Stimulated activated CD8-positive, alpha-beta memory T cell treated with anti-CD3 and anti-CD28 coated beads, Interleukin-15, amount 100 ng/mL, for 1 hour (primary cell): ENCODE measurements around the gene ARHGAP24.
"Not testable (repeated sequence)": the region's sequence is repeated elsewhere in the genome, so short reads cannot be mapped to it uniquely, and the experiment has no call there.

Experiments
- DNase-seq: peaks from one replicate; pipeline ENCODE4 v3.0.0-alpha.2; 2020; ENCODE audit warnings: low read depth

ARHGAP24 gene

GRCh38 chr4:85913931-85914694 lies 439.2 kb downstream of the ARHGAP24 start:
- no peak for DNase-seq

DNA sequence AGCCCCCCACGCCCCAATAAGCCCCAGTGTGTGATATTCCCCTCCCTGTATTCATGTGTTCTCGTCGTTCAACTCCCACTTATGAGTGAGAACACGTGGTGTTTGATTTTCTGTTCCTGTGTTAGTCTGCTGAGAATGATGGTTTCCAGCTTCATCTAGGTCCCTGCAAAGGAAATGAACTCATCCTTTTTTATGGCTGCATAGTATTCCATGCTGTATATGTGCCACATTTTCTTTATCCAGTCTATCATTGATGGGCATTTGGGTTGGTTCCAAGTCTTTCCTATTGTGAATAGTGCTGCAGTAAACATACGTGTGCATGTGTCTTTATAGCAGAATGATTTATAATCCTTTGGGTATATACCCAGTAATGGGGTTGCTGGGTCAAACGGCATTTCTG lies 440.6 kb downstream of the ARHGAP24 start:
- DNase-seq, result not testable (repeated sequence)

GRCh38 chr4:85919200-85919887 lies 444.4 kb downstream of the ARHGAP24 start:
- no peak for DNase-seq

DNA sequence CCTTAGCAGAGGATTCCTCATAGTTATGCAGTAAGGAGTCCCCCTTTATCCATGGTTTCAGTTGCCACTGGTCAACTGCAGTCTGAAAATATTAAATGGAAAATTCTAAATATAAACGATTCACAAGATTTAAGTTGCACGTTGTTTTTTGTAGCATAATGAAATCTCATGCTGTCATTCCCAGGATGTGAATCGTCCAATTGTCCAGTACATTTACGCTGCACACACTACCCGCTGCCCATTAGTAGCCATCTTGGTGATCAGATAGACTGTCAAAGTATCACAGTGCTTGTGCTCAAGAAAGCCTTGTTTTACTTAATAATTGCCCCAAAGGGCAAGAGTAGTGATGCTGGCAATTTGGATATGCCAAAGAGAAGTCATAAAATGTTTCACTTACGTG lies 450.1 kb downstream of the ARHGAP24 start:
- no peak for DNase-seq

DNA sequence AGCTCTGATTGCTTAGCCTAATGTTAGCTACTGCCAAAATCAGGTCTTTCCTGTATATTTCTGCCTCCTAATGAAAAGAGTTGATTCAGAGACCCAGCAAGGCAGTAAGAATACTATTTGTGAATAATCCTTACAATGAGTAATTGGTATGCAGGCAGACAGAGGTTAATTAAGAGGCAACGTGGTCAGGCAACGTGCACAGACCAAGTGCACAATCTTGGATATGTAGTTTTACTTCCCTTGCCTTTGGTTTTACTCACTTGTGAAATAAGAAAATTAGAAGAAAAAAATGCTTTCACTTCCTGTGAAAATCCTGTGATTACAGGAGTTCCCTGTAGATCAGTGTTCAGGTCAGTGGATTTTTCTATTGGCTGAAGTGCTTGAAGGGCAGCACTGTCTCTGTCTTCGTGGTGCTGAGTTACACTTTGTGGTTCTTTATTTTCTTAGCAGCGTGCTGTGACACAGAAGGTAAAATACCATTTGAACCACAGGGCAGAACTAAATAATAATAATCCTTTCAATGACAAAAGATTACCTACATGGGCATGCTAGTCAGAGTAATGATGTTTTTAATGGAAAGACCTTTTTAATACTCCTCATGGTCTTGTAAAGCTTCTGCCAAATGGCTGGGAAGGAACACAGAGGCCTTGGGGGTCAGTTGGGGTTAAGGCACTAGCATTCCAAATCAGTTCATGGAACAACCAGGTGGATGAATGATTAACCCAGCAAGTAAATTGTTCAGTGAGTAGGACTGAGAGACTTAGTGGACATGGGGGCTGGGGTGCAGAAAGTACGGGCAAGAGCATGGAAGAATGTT lies 454.0 kb downstream of the ARHGAP24 start:
- no peak for DNase-seq

DNA sequence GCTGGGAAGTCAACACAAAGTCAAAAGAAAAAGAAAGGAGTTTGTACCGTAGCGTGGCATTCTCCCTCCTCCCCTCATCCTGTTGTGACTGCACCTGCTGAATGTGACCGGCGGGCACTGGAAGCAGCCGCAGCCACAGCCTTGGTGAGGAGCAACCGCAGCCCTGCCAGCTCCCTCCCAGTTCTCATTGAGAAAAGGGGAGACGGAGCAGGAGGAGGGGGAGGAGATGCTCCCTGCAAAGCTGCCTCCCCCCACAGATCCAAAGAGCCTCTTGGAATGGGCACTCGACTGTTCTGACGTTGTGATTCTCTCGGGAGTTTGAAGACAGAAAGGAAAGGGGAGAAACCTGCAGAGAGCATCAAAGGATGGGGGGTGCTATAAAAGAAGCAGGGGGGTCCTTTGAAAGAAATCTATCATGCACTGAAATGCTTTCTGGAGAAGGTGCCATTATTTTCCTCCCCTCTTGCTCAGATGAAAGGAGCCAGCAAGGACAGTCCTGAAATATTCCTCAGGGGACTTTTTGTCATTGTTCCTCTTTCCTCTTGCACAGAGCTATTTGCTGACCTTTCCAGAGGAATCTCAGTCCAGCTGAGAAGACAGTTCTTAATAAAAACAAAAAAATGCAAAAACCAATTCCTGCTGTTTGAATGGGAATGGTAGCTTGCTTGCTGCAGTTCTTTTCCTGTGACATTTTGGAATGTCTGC lies 455.2 kb downstream of the ARHGAP24 start:
- DNase-seq, result no peak

DNA sequence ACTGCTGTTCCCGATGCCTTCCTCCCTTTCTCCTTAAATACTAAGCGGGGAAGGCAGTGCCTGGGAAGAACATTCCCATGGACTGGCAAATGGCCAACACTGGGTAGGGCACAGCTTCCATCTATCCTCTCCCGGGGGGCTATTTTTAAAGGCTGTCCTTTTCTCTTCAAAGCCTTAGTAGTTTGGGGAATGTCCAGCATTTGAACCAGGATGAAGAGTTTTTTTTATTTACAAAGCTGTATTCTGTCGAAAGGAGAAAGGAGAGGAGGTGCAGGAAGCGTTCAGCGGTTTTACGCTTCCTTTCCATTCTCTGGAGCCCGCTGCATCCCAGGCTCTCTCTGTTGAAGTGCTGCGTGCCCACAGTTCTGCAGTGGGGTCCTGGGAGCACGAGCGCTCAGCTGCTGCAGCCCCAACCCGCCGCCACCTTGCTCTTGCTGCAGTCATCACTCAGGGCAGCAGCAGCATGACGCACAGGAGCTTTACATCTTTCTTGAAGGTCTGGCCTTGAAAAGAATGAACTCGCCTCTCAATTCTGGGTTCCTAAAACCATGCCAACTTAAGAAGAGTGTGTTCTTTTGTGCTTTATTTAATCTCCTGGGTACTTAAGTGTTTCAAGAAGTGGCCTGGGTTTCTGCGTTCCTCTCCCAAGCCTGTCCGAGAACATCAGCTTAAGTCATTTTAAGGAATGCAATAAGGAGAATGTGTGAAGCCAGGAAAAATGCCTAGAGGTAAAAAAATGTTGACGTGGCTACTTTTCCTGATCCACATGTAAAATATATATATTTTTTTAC lies 457.7 kb downstream of the ARHGAP24 start:
- no peak for DNase-seq

DNA sequence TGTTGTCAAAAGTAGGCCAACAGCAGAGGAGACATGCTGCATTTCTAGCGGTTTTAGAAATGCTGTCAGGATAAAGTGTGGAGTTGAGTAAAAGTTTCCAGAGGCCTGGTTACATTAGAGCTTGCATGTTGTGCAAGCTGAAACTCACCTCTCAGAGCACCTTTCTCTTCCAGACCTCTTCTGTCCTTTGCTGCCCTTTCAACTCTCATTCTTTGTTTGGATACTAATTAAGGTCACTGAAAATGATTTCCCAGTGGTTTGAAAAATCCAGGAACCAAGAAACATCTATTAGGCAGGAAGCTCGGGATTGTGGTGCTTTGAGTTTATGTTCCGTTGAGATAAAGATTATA lies 458.3 kb downstream of the ARHGAP24 start:
- DNase-seq, result no peak

DNA sequence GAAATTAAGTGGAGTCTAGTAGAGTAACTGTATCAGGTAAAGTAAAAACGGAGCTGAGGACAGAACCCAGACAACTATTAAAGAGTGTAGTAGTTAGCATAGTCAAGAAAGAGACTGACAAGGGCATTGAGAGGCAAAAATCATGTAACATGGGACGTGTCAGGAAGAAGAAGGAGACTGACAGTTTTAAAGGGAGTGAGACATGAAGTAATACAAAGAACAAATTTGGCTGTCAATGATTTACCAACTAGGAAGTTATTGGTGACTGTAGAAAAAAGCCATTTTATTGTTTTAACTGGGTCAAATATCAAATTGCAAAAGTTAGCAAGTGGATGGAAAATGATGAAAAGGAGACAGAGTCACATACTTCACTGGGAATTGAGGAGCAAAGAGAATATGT lies 462.6 kb downstream of the ARHGAP24 start:
- DNase-seq, result no peak

DNA sequence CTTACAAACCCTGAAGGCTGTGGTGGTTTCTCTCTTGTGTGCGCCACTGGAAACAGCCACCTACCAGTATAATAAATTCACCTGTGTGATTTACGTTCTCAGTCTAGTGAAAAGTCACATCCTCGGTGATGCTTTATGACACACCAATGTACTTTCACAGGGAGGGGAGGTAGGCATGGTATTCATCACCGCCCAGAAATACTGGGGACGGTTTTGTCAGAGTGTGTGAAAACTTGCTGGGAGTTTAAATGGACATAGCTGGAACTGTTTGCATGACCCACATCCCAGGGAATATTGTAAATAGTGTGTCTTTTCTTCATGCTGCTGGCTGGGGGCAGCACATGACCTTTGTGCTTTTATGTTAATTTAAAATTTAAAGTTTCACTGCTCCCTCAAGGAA lies 463.1 kb downstream of the ARHGAP24 start:
- no peak for DNase-seq

- DNase-seq, result no peak
These were observed 464.0 kb downstream of the ARHGAP24 start for GRCh38 chr4:85938902-85939301.

DNA sequence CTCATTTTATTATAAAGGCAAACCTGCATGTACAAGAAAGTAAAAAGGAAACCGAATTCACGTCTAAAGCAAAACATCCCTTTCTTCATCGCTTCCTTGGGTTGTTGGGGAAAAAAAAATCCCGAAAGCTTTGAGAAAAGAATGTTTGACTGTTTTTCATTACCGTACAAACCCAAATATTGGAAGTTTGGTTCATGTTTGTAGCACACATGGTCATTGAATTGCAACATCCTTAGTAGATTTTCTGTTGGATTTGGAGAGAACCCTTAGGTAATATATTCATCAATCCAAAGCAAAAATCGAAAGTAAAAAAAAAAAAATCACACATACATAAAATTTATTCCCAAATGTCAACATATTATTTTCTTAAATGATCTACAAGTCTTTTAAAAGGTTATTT lies 464.6 kb downstream of the ARHGAP24 start:
- DNase-seq, result no peak

DNA sequence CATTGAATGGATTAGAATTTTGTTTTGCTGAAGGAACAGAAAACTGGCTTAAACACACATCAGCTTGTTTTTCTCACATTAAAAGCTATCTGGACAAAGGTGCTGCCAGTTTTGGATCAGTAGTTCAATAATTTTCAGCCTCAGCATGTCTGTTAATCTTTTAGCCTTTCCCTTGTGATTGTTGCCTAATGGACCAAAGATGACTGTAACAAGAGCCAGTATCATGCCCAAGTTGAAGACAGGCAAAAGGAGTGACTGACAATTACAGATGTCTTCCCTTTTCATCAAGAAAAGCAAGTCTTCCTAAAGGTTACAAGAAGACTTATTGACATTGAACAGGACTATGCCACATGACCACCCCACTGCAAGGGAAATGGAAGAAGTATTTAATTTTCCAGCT lies 465.2 kb downstream of the ARHGAP24 start:
- DNase-seq, result no peak

DNA sequence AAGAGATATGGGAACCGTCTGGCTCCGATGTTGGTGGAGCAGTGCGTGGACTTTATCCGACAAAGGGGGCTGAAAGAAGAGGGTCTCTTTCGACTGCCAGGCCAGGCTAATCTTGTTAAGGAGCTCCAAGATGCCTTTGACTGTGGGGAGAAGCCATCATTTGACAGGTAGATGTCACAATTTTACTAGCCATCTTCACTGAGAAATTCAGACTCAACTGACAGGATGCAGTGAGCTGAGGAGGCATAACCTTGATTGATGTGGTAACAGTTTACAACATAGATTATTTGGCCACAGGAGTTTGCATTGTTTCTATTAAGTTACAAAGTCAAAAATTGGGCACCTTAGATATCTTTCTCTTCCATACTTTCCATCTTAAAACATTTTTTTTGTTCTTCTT lies 467.2 kb downstream of the ARHGAP24 start:
- DNase-seq, result no peak

DNA sequence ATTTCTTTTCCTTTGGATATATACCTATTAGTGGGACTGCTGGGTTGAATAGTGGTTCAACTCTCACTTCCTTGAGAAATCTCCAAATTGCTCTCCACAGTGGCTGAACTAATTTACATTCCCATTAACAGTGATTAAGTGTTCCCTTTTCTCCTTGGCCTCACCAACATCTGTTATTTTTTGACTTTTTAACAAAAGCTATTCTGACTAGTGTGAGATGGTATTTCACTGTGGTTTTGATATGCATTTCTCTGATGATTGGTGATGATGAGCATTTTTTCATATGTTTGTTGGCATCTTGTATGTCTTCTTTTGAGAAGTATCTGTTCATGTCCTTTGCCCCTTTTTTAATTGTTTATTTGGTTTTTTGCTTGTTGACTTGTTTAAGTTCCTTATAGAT lies 471.9 kb downstream of the ARHGAP24 start:
- no peak for DNase-seq

DNA sequence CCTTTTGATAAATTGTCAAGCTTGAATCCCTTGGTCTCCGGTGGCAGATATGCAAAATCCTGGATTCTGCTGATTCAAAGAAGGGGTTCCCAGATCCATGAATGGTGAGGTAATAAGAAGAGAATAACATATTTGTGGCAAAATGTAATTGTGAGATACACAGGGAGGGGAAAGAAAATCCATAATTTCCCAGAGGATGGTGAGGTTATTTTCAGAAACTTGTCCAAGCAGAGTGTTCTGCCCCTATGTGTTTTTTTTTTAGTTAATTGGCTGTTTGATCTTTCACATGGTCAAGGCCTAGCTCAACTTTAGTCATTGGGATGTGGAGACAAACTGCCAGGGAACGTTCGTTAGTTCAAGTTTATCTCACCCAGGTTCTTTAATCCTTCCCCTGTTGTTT lies 476.1 kb downstream of the ARHGAP24 start:
- no peak for DNase-seq

DNA sequence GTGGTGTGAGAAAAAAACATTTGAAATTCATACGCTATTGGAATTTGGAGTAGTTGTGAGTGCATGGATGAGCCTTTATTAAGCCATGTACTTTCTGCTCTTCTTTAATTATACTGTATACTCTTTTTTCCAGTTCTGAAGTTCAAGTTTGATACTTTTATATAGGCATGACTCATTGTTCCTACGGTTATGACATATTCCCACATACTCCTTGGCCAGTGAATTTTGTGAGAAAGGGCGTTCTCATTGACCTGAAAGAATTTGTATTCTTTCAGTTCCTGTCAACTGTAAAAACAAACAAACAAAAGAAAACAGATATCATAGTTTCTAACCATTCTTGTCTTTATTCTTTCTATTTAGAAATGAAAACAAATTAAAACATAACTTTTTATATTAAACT lies 477.6 kb downstream of the ARHGAP24 start:
- DNase-seq, result no peak

DNA sequence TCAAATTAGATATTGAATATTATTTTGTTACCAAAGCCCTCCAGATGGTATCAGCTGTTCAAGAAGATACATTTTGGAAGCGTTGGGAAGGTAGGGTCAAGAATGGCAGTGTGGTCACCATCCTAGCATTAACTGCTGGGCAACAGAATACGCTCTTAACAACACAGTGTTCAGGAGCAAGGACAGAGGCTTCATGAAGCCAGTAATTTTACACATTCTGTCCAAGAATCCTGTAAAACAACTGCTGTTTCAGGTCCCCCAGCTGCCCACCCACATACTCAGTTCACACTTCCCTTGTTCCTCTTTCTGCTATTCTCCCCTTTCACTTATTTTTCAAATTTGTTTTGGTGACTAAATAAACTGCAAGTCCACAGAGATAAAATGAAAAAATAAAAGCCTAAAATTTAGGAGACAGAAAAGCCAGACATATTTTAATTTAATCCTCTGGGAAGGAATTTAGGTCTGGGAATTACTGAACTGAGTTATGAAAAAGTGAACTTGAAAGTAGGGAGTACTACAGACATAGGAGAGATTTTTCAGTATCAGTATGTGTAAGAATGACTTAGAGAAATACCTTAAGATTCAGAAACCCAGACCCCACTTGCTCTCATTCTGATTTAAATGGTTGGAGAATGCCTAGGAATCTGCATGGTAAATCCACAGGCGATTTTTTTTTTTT lies 478.2 kb downstream of the ARHGAP24 start:
- DNase-seq, result no peak

GRCh38 chr4:85953651-85954018 lies 478.7 kb downstream of the ARHGAP24 start:
- no peak for DNase-seq

DNA sequence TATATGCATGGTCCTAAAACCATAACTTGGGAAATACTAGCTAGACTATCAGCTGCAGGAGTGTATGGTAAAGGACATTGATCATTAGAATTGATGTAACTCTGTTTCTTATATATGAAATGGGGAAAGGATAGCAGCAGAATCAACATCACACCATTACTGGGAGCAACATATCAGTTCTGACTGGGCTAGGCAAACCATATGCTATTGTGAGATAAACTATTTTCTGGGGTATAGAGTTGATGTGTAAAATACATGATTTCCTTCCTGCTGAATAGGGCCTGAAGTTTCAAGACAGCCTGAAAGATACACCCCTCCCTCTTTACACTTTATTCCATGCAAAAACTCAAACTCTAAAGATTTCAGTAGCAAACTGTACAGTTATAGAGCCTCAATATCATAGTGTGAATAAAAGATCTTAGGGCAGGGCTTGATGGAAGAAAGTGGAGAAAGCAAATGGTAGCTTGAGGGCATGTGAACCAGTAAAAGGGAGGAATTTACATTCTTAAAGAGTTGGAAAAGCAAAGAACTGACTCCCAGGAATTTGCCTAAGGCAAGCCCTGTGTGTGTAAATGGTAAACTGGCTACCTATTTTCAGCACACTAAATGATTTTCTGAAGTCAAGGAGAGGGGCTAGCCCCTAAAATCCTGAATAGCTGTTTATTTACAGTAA lies 480.8 kb downstream of the ARHGAP24 start:
- no peak for DNase-seq
